GM21717 (cell line): ENCODE measurements around the gene TLE4.

Experiments used
- ATAC-seq: cut with Tn5 transposase; IDR thresholded peaks from one replicate; pipeline ENCODE4 v1.9.1; 2021; ENCODE audit warnings: mild to moderate bottlenecking, moderate library complexity; ENCODE audit not compliant: unreplicated experiment

The TLE4 gene

DNA sequence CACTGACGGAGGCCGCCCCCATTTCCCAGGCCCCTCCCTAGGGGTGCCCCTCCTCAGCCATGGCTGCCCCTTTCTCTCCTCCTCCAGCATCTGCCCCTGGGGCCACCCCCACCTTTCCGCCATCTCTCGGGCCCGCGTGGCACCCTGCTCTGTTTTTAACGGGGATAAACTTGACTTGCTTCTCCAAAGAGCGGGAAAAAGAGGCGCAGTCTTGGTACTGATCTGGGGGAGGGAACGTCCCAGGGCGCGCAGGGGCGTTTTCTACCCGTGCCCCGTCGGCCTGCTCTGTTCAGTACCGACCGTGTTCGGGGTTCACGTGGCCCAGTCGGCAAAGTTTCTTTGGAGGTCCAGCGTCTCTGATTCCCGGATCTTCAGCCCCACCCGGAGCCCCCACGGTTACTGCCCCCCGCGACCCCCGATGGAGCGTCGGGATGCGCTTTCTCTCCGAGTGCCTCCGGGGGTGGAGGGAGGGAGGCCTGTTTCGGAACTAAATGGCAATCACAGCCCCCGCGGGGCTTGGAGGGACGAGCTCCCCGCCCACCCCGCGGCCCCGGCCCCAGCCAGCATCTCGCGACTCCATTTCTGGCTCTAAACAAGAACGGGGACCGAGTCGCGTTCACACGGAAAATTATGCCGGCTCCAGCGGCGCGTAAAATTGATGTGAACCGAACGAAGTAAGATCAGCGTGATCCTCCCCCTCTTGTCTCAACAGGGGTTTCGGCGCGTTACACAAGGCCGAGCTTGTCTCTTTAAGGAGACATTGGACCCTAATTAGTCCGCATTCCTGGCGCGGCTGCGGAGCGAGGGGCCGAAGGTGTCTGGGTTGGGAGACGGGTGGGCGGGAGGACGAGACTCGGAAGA lies 1.1 kb upstream of the TLE4 start:
- no peak for ATAC-seq

DNA sequence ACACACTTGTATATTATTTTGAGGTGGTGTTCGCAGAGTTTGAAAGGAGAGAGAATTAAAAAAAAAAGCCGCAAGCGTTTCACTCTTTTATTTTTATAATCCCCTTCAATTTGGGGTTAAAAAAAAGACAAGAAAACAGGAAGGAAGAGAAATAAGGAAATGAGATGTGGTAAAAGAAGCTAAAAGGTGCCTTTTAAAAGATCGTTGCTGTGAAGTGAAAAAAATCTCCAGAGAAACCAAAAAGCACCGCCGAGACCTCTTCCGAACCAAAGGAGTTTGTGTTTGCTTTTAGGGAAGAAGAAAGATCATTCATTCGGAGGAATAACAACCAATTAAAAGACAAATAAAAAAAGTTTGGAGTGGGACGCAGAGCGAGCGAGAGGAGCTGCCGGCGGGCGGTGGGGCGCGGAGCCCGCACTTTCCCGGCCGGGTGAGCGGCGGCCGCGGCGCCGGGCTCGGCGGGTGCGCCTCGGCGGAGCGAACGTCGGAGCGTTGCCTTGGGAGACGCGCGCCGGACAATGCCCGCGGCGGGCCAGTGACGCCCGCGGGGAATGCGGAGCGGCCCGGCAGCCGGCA lies 355 bp downstream of the TLE4 start:
- no peak for ATAC-seq

DNA sequence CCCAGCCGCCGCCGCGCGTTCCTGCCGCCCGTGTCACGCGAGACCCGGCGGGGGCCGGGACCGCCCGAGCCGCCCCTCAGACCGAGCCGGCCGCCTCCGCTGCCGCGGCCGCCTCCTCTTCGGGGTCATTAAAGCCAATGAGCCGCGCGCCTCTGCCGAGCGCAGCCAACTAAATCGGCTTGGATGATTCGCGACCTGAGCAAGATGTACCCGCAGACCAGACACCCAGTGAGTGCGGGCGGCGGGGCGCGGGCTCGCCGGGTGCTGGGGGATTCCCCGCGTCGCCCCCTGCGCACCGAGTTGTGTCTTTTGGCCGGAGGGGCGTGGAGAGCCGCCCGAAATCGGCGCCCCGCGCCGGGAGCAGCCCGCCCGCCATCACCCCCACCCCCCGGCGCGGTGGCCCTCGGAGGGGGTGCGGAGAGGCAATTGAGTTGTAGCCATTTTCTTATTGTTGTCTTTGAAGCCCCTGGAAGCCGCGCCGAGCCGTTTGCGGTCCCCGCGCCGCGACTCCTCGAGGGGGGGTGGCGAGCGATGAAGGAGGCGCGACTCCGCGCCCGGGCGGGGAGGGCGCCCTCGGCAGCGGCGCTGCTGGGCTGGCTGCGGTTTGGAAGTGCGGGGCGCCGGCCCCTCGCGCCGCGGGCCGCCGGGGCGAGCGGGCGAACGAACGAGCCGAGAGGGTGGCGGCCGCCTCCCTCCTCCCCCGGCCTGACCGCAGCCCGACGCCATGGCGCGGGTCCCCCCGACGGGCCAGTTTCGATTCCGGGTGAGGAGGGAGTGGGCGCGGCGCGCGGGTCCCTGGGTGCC lies 1.0 kb downstream of the TLE4 start:
- no peak for ATAC-seq

DNA sequence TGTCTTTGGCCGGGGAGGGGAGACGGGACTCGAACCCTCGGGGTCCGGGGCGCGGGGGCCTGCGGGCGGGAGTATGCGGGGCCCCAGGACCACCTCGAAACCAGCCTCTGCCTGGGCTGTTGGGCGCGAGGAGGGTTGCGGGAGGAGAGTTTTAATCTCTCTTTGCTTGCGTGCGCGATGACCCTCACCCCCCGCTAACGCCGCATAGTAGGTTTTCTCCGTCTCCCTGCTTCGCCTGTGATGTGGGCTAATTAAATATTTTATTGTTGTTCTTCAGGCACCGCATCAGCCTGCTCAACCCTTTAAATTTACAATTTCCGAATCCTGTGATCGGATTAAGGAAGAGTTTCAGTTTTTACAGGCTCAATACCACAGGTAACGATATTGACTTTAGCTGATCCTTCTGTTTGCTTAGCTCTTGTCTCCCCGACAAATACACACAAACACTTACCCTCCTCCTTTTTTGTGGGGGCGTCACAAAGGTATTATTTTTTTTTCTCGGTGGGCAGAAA lies 1.7 kb downstream of the TLE4 start:
- ATAC-seq: no peak

DNA sequence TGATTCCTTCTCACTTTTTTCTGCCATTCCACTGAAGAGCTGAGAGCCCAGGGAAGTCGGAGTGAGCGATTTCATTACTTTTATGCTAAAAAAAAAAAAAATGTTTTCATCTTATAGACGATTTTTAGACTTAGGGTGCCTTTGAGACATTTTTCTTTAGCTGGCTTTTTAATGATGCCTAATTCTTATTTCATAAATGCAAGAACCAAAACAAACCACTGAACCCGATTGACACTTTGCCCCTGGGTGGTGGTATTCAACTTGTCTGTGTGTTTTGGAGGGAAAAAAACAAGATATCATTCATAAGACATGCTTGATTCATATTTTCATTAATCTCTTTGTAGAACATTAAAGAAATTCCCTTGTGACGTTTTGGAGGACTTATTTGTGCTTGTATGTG lies 2.4 kb downstream of the TLE4 start:
- no peak for ATAC-seq

DNA sequence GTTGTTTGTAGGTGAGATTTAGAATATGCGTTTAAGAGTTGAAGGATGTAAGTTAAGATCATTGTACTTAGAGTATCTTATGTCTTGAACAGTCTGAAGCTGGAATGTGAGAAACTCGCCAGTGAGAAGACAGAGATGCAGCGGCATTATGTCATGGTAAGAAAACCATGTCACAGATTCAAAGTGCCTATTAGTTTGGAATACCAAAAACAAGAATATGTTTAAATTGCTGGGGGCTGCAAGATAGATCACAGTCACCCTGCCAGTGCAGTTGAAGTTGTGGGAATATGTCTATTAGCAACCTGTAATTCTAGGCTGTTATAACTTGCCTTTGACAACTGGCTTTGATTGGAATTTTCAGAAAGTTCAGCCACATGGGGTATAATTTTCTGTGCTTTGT lies 3.0 kb downstream of the TLE4 start:
- no peak for ATAC-seq

DNA sequence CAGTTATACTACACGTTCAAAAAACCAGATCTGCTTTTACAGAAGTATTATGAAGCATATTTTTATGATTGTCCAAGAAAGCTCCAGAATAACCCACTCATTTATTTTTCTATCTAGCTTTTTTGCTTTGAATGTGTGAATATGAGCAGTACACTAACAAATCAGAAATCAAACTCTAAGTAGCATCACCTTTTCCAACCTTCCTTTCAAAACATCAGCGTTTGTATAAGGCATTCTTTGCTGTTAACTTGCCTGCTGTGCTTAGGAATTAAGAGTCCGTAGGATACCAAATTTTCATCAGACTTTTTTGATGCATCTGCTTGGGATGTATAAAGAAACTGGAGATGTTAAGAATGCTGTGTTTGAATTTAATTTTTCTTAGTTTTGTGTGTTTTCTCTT lies 3.8 kb downstream of the TLE4 start:
- ATAC-seq: no peak

DNA sequence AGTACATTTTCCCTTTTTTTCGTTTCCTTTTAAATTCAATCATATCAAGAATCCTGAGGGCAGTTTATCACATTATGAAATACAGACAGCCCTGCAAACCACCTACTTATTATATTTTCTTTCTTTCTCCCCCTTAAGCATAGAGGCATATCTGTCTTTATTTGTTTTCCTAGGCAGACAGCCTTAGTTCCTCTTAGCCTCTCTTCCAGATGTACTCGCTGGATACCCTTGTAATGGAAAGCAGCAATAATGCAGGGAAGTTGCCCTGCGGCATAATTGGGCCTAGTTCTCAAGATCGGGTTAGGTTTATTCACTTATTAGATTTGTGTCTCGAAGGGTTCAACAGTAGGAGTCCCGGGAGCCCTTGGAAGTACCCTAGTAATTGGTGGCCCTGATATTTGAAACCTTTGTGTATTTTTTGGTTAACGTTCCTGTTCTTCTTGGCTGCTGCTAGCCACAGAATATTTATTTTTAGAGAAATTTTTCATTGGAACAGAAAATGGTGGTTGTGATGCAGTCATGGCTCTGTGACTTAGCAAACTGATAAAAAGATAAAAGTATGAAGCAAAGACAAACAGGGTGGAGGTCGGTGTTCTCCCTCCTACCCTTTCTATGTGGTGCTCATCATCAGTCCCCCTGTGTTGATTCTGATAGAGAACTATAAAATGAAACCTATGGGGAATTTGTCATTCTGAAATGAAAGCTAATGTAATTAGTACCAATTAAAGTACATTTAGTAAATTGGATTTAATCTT lies 6.4 kb downstream of the TLE4 start:
- ATAC-seq: no peak

DNA sequence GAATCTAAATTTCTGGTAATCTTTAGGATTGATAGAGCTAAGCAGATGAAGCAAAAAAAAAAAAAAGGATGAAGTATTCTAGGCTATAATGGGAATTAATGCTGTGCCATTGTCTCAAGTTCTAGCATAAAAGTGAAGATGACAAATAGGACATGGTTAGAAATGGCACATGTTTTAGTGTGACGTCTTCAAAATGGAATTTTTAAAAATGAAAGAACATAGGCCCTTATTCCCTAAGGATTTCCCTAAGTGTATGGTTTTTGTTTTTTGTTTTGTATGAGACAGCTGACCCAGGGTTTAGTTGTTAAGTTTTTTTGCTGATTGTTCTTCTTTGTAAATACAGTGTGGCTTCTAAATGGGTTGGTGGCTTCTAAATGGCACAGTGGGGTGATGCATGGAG lies 7.1 kb downstream of the TLE4 start:
- no peak for ATAC-seq

DNA sequence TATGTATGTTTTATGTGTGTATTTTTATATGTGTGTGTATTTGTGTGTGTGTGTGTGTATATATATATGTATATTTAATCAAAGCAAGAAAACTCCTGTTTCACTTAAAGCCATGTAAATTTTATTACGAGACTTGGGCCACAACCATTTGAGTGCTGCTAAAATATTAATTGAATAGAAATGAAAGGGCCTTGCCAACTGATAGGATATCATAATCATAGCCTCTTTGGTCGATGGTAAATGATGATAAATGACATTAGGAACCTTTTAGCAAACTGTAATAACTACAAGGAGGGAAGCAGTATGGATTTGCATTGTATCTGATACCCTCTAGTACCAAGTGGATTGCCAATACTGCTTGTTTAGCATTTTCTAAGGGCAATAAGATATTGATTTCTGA lies 7.9 kb downstream of the TLE4 start:
- no peak for ATAC-seq

DNA sequence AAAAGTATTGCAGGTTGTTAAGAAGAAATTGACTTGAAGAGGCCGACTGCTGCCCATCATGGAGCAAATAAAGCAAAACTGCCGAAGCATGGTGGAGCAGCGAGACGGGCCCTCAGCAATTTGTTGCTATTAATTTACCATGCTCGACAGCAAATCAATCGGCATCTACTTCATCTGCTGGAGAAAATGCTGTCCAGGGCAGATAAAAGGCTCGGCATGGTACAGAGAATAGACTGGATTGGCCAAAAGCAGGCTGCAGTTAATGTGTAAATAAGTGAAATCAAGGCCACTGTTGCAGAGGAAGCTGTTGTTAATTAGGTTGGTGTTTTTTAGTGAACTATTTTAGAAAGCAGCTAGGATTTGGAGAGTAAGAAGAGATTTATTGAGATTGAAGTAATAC lies 8.3 kb downstream of the TLE4 start:
- ATAC-seq: no peak

DNA sequence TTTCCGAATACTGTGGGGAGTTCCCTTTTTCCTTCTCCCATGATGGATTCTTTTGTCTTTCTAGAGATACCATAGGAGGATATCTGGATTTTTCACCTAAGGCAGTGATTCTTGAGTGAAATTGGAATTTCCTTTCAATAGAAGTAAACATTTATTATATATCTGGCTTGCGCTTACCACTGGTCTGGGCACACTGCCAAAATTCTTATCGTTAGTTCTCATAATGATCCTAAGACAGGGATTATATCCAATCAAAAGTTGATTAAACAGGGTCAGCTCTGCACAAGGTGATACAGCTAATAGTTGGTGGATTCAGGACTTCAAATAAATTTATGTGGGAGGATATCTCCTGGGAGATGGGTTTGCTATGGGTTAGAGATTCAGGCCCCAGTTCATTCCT lies 9.6 kb downstream of the TLE4 start:
- ATAC-seq: no peak

DNA sequence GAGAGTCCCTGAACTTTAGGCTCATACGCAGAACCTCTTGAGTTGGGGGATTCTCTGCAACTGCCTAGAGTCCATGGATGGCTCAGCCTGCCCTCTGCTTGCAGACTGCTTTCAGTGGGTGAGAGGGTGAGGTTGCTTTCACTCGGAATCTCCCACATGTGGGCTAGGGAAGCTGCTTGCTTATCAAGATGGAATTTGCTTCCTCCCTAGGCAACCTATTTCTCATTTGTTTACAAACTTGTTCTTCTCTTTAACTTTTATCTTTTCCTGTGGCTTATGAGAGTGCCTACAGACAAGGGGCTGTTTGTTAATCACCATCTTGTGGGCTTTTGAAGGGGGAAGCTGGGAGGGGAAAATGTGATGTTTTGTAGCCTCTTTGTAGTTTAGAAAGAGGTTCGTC lies 10.0 kb downstream of the TLE4 start:
- ATAC-seq: no peak

DNA sequence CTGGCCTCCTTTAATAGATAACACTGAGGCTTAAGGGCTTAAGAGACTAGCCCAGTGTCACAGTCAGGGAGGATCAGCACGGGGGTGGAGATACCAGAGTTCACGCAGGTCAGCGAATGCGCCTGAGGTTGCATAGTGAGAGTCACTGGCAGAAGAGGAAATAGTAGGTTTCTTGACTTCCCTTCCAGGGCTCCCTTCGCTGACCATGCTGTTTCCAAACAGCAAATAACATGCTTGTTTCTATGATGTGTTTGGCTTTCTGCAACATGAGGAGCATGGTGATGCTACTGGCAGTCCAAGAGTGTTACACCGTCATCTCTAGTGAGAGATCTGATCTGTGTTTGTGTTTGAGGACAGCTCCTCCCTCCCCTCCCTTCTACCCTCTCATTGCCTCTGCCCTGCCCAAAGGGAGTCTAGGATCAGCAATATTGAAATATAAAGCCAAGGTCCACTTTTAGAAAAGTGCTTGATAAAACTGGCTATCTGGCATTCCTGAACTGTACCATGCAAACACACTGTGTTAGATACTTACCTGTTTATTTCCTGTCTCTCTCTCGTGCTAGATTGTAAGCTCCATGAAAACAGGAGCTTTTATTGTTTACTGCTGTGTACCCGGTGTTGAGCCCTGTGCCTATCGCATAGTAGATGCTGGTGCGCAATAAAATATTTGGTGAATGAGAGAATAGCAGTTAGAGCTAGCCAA lies 12.3 kb downstream of the TLE4 start:
- ATAC-seq: peak; percentile 65

DNA sequence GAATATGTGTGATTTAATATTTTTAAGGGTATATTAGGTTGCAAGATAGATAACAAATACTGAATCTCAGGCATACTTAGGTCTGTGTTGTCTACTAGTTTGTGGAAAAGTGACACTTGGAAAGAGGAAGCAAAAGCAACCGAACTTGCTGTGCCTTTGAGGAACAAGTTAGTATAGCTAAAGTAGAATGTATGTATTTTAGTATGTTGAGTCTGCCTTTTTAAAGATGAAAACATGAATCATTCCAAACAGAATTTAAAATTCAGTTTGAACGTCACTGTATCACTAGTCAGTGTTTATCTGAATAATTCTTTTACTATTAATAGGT lies 12.9 kb downstream of the TLE4 start:
- no peak for ATAC-seq

DNA sequence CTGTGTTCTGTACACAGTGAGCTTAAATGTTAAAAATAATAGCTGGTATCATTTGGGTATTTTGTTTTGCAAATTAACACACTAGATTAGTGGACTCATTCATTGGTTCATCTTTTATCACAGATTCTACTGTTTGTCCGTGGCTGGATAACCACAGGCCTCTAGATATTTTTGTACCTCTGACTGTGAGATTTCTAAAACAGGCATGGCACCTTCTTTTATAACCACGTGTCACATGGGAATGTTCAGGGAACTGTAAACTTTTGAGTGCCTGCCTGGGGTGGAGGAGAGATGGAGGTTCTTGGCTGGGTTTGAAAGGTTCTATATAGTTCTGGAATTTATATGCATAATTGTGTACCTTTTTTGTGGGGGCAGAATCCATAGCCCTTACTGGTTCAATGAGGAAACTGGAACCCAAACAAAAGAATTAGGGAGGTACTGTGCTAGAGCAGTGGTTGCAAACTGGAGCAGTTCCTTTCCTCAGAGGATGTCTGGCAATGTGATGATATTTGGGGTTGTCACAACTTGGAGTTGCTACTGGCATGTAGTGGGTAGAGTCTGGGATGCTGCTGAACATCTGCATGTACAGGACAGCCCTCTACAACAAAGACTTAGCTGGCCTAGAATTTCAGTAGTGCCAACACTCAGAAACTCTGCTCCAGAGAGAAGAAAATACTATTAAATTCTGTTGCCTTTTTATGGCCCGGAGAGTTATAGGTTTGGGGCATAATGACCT lies 16.9 kb downstream of the TLE4 start:
- ATAC-seq: no peak

DNA sequence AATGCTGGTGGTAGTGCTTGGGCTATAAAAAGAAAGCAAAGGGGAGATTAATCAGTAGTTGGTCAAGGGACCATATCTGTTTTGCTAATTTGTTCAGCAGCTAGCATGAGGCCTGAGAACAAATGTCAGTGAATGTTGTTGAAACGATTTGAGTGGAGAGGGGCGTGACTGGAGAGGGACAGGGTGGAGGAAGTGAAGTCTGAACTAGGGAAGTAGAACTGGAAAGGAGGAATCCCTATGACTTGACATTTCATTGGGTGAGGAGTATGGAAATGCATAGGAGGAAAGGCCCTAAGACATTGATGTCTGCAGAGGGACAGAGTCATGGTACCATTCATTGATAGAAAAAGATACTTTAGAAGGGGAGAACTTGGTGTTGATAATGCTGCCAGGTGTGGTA lies 19.7 kb downstream of the TLE4 start:
- ATAC-seq: no peak

DNA sequence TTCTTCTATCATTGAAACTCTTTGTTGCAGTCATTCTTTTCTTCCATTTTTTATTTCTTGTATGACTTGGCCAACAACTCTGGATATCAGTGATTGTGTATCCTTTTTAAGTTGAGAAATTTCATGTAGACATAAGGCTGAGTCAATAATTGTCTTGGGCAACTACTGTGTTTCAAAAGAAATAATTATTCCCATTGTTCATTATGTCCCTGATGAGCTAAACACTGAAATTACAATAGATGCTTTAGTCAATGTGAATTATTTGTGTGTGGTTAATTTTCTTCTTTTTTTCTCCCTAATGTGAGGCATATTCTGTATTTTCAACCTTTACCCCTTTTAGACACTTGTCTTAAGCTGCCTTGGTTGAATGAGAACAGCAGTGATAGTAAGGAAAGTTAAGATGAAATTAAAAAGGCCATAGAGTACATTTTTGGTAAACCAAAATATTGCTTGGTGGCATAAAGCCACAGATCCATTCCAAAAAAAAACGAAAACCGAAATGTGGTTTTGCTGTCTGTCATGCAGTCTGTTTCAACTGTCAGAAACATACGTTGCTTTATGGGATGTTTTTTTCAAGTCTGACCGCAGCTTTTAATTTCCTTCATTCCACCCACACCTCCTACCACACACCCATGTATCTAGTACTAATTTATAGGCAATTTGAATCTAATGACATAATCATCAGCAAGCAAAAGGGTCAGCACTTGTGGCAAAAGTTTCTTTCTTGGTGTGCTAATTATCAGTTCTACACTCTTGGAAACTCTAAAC lies 21.1 kb downstream of the TLE4 start:
- ATAC-seq: peak; percentile 78
